HG03039 (cell line): ENCODE results near the gene SEC14L5.
A peak's percentile ranks its signal among the peaks of the same experiment; 100 is the strongest.
"Not testable (repeated sequence)": the region's sequence is repeated elsewhere in the genome, so short reads cannot be mapped to it uniquely, and the experiment has no call there.

Experiments used
- ATAC-seq: cut with Tn5 transposase; IDR thresholded peaks from one replicate; pipeline ENCODE4 v1.9.1; 2021; ENCODE audit warnings: mild to moderate bottlenecking, moderate library complexity; ENCODE audit not compliant: unreplicated experiment

Gene SEC14L5

DNA sequence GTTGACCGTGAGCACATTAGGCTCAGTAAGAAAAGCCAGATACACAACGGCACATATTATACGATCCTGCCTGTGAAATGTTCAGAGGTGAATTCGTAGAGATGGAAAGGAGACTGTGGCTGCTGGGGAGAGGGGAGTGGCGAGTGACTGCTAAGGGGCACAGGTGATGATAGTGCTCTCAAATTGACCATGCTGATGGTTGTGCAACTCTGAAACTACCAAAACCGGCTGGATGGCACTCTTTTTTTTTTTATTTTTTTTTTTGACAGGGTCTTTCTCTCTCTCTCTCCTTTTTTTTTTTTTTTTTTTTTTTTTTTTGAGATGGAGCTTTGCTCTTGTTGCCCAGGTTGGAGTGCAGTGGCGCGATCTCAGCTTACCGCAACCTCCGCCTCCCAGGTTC is 8.1 kb upstream of the SEC14L5 start:
- ATAC-seq, result no peak

DNA sequence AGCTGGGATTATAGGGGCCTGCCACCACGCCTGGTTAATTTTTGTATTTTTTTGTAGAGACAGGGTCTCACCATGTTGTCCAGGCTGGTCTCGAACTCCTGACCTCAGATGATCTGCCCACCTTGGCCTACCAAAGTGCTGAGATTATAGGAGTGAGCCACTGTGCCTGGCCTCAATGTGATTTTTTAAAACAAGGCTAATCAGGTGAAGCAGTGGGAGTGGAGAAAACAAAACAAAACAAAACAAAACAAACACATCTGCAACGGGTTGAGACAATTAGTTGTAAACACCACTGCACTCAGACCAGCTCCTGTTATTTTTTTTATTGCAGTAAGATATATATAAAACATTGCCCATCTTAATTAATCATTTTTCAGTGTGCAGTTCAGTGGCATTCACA is 6.5 kb upstream of the SEC14L5 start:
- not testable (repeated sequence) for ATAC-seq

DNA sequence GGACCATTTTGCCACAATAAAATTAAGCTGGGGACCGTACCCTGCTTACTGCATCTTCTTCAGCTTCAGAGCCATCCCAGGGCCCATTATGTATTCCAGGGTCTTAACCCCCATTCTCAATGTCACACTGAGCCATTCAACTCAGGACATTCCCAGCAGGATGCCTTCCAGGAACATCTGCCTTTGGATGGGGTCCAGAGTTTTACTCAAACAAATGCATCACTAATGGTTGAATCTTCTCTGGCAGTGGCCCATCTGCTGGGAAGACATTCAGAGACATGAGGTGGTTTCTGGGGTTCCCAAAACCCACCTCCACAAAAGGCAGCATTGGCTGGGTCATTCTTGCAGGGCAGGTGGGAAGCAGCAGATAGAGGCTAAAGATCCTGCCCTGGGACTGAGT is 3.4 kb upstream of the SEC14L5 start:
- no peak for ATAC-seq

DNA sequence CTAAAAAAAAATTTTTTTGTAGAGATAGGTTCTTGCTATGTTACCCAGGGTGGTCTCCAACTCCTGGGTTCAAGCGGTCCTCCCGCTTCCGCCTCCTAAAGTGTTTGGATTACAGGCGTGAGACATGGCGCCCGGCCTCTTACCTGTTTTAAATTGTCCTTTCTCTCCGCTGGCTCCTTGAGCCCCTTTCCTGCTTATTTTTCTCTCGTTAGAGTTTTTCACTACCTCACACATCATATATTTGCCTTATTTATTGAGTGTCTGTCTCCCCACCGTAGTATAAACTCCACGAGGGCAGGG is 760 bp upstream of the SEC14L5 start:
- no peak for ATAC-seq

DNA sequence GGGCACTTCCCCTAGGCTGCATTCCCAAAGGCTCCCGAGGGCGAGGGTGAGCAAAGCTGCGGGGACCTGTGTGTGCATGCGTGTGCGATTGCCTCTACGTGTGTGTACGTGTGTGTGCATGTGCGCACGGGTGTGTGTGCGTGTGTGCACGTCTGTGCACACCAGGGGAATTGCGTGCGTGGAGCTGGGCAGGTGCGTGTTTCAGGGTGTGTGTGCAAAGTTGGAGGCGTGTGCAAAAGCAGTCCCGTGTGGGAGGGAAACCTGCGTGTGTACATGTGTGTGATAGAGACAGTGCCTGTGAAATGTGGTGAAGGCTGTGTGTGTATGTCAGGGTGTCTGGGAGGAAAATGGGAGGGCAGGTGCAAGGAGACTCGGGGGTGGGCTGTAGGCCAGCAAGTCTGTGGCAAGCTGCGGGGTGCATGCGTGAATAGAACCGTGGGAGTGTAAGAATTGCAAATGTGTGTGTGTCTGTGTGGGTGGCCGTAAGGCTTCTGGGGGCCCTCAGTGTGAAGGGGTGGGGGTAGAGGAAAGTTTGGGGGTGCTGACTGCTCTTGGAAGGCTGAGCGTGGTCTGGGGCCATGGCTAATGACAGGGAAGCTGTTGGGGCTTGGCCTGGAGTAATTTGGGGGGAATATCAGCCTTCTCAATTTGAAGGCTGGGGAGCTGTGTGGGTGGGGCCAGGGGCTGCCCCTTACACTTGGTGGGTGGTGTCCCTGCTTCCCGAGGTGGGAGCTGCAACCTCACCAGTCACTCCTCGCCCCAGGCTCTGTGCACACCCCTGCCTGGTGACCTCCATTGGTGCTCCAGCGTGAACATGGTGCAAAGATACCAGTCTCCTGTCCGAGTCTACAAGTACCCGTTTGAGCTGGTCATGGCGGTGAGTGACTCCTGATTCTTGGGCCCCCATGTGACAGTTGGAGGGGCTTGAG is 644 bp downstream of the SEC14L5 start:
- ATAC-seq, result no peak

DNA sequence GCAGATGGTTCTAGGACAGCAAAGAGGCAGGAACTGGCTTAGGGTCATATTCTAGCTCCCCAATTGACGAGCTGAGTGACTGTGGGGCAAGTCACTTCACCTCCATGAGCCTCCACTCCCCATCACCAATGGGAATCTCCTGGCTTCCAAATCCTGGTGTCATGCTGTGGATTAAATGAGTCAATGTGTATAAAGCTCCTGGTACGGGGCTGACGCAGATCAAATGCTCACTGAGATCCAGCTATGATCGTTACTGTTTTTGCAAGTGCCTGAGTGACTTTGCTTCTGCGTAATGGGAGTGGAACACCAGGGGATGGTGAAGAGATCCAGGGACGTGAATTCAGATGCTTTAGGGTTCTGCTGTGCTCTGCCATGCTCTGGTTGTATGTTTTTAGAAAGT is 2.4 kb downstream of the SEC14L5 start:
- ATAC-seq, result no peak

DNA sequence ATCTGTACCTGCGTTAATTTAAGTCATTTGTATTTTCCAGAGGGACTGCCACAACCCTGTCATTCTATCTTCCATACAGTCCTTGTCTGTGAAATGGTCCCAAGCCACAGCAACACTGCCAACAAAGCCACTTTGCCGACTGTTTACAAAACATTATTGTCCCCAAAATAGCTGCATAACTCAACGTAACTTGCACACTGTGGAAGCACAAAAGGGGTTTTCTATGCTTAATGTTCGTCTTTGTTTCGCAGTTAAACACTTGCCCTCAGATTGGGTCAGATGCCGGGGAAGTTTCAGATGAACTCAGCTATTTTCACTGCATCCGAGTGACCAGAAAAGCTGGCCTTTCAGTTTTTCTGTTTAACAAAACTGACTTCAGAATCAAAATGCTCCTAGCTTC is 4.6 kb downstream of the SEC14L5 start:
- no peak for ATAC-seq

DNA sequence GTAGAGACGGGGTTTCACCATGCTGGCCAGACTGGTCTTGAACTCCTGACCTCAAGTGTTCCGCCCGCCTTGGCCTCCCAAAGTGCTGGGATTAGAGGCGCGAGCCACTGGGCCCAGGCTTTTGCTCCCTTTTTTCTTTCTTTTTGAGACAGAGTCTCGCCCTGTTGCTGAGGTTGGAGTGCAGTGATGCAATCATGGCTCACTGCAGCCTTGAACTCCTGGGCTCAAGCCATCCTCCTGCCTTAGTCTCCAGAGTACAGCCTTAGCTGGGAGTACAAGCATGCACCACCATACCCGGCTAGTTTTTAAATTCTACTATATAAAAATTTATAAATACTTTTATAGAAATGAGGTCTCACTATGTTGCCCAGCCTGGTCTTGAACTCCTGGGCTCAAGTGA is 5.4 kb downstream of the SEC14L5 start:
- not testable (repeated sequence) for ATAC-seq

DNA sequence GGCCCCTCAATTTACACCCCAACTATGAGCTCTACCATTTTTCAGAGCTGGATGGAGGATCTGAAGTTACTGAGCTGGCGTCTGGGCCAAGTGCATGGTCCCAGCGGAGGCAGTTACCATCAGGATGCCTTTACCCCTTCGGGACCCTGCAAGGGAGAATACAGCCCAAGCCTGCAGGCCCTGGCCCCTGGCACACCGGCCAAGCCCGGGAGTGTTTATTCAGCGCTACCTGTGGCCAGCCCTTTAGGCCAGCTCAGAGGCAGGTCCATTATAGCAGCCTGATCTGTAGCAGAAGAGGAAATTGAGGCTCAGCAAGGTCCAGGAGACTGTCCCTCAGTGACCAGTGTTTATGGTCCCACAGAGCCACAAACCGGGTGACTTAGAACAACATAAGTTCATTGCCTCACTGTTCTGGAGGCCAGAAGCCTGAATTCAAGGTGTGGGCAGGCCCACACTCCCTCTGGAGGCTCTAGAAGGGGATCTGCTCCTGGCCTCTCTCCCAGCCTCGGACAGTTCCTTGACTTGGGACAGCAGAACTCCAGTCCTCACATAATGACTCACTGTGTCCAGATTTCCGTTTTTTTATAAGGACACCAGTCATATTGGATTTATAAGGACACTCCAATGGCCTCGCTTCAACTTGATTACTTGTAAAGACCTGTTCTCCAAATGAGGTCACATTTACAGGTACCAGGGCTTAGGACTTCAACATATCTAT is 8.8 kb downstream of the SEC14L5 start:
- no peak for ATAC-seq

DNA sequence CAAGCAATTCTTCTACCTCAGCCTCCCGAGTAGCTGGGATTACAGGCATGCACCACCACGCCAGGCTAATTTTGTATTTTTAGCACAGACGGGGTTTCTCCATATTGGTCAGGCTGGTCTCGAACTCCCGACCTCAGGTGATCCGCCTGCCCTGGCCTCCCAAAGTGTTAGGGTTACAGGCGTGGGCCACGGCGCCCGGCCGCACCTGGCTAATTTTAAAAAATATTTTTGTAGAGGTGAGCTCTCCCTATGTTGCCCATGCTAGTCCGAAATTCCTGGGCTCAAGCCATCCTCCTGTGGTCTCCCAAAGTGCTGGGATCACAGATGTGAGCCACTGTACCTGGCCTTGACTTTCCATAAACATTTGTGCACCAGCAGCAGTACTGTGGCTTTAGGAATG is 10.1 kb downstream of the SEC14L5 start:
- not testable (repeated sequence) for ATAC-seq

DNA sequence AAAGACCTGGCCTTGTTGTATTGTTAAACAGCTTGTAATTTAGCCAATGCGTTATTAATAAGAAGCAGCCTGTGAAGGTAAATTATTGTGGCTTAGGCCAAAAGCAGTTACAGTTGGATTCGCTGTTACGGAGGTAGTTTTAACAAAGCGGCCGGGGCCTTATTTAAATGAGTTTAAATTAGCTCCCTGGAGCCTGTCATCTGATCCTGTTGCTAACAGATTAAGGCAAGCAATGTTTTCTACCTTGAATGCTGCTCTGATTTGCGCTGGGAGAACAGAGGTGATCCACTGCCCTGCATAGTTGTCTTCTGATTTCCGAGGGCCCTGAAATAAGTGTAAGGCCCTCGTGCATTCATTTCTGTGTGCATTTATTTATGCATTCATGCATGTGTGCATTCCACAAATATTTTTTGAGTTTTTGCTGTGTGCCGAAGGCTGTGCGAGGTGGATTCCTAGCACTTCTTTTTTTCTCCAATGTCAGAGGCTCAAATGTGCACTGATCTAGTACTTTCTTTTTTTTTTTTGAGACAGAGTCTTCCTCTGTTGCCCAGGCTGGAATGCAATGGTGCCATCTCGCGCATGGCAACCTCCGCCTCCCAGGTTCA is 10.9 kb downstream of the SEC14L5 start:
- no peak for ATAC-seq

DNA sequence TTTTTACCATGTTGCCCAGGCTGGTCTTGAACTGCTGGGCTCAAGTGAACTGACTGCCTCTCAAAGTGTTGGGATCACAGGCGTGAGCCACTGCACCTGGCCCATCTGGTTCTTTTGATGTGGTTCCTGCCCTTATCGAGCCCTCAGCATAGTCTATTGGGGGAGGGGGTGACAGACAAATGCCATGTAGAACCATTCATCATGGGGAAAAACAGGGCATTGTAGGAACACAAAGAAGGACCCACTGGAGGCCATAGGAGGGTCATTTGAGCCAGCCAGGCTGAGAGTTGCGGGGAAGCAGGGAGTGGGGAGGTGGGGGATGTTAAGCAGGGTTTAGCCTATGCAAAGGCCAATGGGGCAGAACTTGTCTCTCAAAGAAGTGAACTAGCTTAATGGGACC is 11.9 kb downstream of the SEC14L5 start:
- no peak for ATAC-seq

DNA sequence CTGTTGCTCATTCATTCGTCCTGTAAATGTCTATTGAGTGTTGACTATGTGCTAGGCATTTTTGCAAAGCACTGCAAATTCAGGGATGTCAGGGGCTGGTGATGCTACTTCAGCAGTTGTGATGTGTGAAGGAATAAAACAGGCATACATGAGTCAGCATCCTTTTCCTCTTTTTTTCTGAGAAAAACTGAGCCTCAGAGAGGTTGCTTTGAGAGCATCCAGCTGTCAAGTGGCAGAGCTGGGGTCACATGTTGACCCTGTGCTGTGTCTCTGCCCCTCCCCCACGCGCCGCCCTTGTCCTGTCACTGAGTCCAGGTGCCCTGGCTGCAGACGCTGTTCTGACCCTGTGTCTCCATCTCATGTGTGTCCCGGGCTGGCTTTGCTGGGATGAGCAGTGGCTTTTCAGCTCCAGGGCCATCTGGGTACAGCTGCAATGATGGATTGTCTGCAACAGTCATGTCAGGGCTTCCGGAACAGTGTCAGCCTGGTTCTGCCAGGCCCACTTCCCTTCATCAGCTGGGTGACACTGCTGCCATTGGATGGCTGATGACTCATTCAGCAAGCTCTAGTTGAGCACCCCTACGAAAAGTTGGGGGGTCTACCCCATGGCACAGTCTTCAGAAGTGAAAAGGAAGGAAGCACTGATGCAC is 14.9 kb downstream of the SEC14L5 start:
- ATAC-seq, result no peak

DNA sequence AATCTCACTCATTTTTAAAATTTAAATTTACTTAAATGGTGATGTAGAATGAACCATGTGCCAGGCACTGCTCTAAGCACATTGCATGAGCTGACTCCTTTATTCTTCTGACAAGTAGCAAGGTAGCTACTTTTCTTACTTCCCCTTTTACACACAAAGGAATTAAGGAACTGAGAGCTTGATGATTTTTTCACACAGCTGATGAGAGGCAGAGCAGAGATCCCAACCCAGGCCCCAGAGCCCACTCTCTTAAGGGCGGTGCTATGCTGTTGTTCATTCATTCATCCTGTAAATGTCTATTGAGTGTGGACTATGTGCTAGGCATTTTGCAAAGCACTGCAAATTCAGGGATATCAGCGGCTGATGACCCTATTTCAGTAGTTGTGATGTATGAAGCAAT is 17.9 kb downstream of the SEC14L5 start:
- peak; percentile 77 for ATAC-seq

DNA sequence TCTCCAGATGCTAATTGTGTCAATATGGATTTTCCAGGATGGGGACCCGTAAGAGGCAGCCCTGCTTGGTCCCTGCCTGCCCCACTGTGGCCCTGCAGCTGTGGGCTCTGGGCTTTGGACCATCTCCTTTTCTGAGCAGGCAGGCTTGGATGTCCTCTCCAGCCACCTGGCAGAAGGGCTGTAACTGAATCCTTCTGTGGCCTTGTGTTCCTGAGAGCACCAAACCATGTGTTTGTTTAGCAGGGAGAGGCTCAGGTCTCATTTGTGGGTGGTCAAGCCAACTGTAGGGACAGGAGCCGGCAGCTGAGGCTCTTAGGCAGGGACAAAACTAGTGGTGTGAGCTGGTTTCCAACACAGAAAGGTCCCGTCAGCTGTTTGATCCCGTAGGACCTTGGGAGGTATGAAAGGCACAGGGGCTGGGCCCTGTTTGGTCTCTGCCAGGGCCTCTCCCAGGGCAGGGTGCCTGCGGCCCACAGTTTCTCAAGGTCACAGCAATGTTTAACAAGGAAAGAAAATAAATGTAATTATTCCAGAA is 18.5 kb downstream of the SEC14L5 start:
- ATAC-seq, result no peak

DNA sequence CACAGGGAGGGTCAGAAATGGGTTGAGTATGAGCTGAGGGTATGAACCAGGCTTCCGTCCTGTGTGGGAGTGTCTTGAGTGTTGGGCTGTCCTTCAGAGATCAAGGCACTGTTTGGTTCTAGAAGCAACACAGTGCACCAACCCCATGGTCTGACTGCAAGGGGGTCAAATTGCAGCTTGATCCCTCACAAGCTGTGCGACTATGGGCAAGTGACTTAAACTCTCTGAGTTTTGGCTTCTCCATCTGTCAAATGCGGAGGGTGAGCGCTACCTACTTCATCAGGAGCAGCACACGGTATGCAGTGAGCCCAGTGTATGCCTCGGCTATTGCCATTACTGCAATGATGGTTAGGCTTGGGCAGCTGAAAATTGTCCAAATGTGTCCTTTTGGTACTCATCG is 21.0 kb downstream of the SEC14L5 start:
- no peak for ATAC-seq

DNA sequence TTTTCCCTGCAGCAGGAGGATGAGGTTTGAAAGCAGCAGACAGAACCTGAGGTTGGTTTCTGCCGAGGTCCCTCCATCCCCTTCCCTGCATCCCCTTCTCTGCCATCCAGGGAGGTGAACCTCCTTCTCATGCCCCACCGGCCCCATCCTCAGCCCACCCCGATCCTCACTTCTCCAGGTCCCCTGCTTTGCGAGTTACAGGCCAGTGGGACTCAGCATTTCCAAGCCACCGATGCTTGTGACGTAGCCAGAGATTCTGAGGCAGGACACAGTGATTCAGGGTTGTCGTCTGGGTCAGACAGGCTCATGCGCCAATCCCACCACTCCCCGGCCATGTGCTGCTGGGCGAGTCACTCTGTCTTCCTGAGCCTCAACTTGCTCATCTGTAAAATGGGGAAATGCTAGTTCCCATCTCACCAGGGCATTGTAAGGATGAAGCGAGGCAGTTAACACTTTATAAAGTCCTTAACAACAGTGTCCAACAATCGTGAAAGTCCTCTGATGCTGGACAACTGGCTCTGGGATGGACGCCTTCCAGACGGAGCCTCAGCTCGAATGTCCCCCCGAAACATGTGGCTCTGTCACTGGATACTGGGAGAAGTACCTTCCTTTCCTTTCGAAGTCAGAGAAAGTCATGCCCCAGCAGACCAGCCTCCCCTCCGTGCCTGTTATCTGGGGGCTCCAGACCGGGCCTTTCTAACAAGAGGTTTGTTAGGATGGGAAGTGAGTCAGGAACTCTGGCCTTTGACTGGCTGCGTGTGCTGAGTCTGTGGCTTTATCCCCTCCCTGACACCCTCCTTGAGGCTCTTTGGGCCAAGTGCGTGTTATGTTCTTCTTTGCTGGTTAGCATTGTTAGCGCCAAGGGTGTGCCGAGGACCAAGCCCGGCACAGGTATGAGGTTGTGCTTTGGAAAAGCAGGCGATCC is 21.9 kb downstream of the SEC14L5 start:
- no peak for ATAC-seq

DNA sequence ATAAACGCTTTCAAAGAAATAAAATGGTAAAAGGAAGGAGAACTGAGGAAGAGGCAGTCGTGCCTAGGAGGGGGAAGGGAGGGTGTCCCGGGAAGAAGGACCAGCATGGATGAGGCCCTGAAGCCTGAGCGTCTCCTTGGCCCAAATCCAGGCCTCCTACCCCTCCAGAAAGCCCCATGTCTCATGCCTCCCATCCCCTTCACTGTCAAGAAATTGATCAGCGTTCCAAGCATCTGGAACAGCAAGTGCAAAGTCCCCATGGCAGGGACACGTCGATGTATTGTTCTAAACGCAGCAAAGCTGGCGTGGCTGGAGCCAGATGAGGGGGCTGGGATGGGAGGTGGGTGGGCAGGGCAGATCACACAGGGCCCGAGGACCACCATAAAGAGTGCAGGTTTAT is 22.6 kb downstream of the SEC14L5 start:
- no peak for ATAC-seq

DNA sequence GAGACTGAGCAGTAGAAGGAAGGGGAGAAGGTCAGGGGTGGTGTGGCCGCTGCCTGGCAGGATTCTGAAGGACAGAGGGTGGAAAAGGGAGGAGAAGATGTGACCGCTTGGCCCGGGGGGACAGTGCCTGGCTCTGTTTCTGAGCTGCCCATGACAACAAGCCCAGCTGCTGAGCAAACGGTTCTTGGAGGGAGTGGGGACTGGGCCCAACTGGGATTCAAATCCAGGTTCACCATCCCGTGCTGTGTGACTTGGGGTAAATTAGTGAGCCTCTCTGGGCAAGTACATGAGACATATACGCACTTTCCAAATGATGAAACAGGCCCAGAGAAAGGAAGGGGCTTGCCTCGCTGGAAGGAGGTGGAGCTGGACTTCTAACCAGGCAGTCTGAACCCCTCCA is 23.3 kb downstream of the SEC14L5 start:
- ATAC-seq, result no peak
